ENCODE results near the gene OPHN1.
A peak's percentile ranks its signal among the peaks of the same experiment; 100 is the strongest.

The OPHN1 gene

GRCh38 chrX:68433155-68433980 lies at the start of gene OPHN1:
TSS of gene OPHN1 (minus strand) at chrX:68433495. CDS start at chrX:68433020, 475 bp downstream.
- peak within 1 kb of the TSS; percentile 74 for H3K27ac ChIP-seq (ENCODE audit: low read depth, low read length)
- no peaks in the 10 kb centered on the region for H3K27me3 ChIP-seq (ENCODE audit: control insufficient read depth, insufficient read depth, low read length)
- H3K9ac ChIP-seq (ENCODE audit: low read length), result peak within 1 kb of the TSS; percentile 13
- no peaks in the 10 kb centered on the region for H3K36me3 ChIP-seq (ENCODE audit: control insufficient read depth, insufficient read depth, low read length)
- peak within 1 kb of the TSS; percentile 76 for H3K4me3 ChIP-seq (ENCODE audit: low read length)
- H3K4me1 ChIP-seq (ENCODE audit: control insufficient read depth, insufficient read depth, low read length), result peaks cover 4% of the 10 kb centered on the region

GRCh38 chrX:68480969-68481368 lies 47.7 kb upstream of the OPHN1 start:
- H3K27ac ChIP-seq (ENCODE audit: low read depth, low read length), result no peak overlapping the region
- H3K36me3 ChIP-seq (ENCODE audit: control insufficient read depth, insufficient read depth, low read length), result no peaks in the 10 kb centered on the region
- H3K27me3 ChIP-seq (ENCODE audit: control insufficient read depth, insufficient read depth, low read length), result no peaks in the 10 kb centered on the region
- H3K4me1 ChIP-seq (ENCODE audit: control insufficient read depth, insufficient read depth, low read length), result no peaks in the 10 kb centered on the region
- H3K9ac ChIP-seq (ENCODE audit: low read length), result no peak overlapping the region
- no peak overlapping the region for H3K4me3 ChIP-seq (ENCODE audit: low read length)

GRCh38 chrX:68464796-68465195 lies 31.5 kb upstream of the OPHN1 start:
- Histone ChIP-seq H3K9ac (ENCODE audit: low read length) (no peak overlapping the region), H3K4me3 (ENCODE audit: low read length) (no peak overlapping the region), H3K36me3 (ENCODE audit: control insufficient read depth, insufficient read depth, low read length) (no peaks in the 10 kb centered on the region), H3K4me1 (ENCODE audit: control insufficient read depth, insufficient read depth, low read length) (no peaks in the 10 kb centered on the region), H3K27me3 (ENCODE audit: control insufficient read depth, insufficient read depth, low read length) (no peaks in the 10 kb centered on the region), H3K27ac (ENCODE audit: low read depth, low read length) (no peak overlapping the region)

- H3K4me1 ChIP-seq (ENCODE audit: control insufficient read depth, insufficient read depth, low read length), result no peaks in the 10 kb centered on the region
- no peaks in the 10 kb centered on the region for H3K36me3 ChIP-seq (ENCODE audit: control insufficient read depth, insufficient read depth, low read length)
- no peaks in the 10 kb centered on the region for H3K27me3 ChIP-seq (ENCODE audit: control insufficient read depth, insufficient read depth, low read length)
- no peak overlapping the region for H3K9ac ChIP-seq (ENCODE audit: low read length)
- no peak overlapping the region for H3K27ac ChIP-seq (ENCODE audit: low read depth, low read length)
- H3K4me3 ChIP-seq (ENCODE audit: low read length), result no peak overlapping the region
Observed at GRCh38 chrX:68463880-68464279, 30.6 kb upstream of the OPHN1 start.

- no peaks in the 10 kb centered on the region for H3K4me1 ChIP-seq (ENCODE audit: control insufficient read depth, insufficient read depth, low read length)
- no peak overlapping the region for H3K4me3 ChIP-seq (ENCODE audit: low read length)
- H3K27ac ChIP-seq (ENCODE audit: low read depth, low read length), result no peak overlapping the region
- H3K9ac ChIP-seq (ENCODE audit: low read length), result no peak overlapping the region
- H3K36me3 ChIP-seq (ENCODE audit: control insufficient read depth, insufficient read depth, low read length), result no peaks in the 10 kb centered on the region
- H3K27me3 ChIP-seq (ENCODE audit: control insufficient read depth, insufficient read depth, low read length), result no peaks in the 10 kb centered on the region
Observed at GRCh38 chrX:68462653-68463052, 29.4 kb upstream of the OPHN1 start.

GRCh38 chrX:68462197-68462596 lies 28.9 kb upstream of the OPHN1 start:
- Histone ChIP-seq H3K36me3 (ENCODE audit: control insufficient read depth, insufficient read depth, low read length) (no peaks in the 10 kb centered on the region), H3K4me3 (ENCODE audit: low read length) (no peak overlapping the region), H3K4me1 (ENCODE audit: control insufficient read depth, insufficient read depth, low read length) (no peaks in the 10 kb centered on the region)

GRCh38 chrX:68461576-68461975 lies 28.3 kb upstream of the OPHN1 start:
- Histone ChIP-seq H3K4me1 (ENCODE audit: control insufficient read depth, insufficient read depth, low read length) (no peaks in the 10 kb centered on the region), H3K4me3 (ENCODE audit: low read length) (no peak overlapping the region), H3K9ac (ENCODE audit: low read length) (no peak overlapping the region), H3K27me3 (ENCODE audit: control insufficient read depth, insufficient read depth, low read length) (no peaks in the 10 kb centered on the region), H3K27ac (ENCODE audit: low read depth, low read length) (no peak overlapping the region), H3K36me3 (ENCODE audit: control insufficient read depth, insufficient read depth, low read length) (no peaks in the 10 kb centered on the region)

More at GRCh38 chrX:68462197-68462596, 28.9 kb upstream of the OPHN1 start:
- Histone ChIP-seq H3K9ac (ENCODE audit: low read length) (no peak overlapping the region), H3K27ac (ENCODE audit: low read depth, low read length) (no peak overlapping the region), H3K27me3 (ENCODE audit: control insufficient read depth, insufficient read depth, low read length) (no peaks in the 10 kb centered on the region)

- Histone ChIP-seq H3K27ac (ENCODE audit: low read depth, low read length) (no peak overlapping the region), H3K9ac (ENCODE audit: low read length) (no peak overlapping the region), H3K4me1 (ENCODE audit: control insufficient read depth, insufficient read depth, low read length) (no peaks in the 10 kb centered on the region), H3K27me3 (ENCODE audit: control insufficient read depth, insufficient read depth, low read length) (no peaks in the 10 kb centered on the region), H3K36me3 (ENCODE audit: control insufficient read depth, insufficient read depth, low read length) (no peaks in the 10 kb centered on the region), H3K4me3 (ENCODE audit: low read length) (no peak overlapping the region)
Observed at GRCh38 chrX:68461093-68461492, 27.8 kb upstream of the OPHN1 start.

GRCh38 chrX:68455151-68455510 lies 21.8 kb upstream of the OPHN1 start:
- Histone ChIP-seq H3K4me3 (ENCODE audit: low read length) (no peak overlapping the region), H3K4me1 (ENCODE audit: control insufficient read depth, insufficient read depth, low read length) (no peaks in the 10 kb centered on the region), H3K27me3 (ENCODE audit: control insufficient read depth, insufficient read depth, low read length) (no peaks in the 10 kb centered on the region), H3K36me3 (ENCODE audit: control insufficient read depth, insufficient read depth, low read length) (no peaks in the 10 kb centered on the region), H3K27ac (ENCODE audit: low read depth, low read length) (no peak overlapping the region), H3K9ac (ENCODE audit: low read length) (no peak overlapping the region)

GRCh38 chrX:68454476-68455150 lies 21.3 kb upstream of the OPHN1 start:
- no peaks in the 10 kb centered on the region for H3K36me3 ChIP-seq (ENCODE audit: control insufficient read depth, insufficient read depth, low read length)
- H3K27me3 ChIP-seq (ENCODE audit: control insufficient read depth, insufficient read depth, low read length), result no peaks in the 10 kb centered on the region
- H3K9ac ChIP-seq (ENCODE audit: low read length), result no peak overlapping the region
- H3K27ac ChIP-seq (ENCODE audit: low read depth, low read length), result no peak overlapping the region
- H3K4me3 ChIP-seq (ENCODE audit: low read length), result no peak overlapping the region
- no peaks in the 10 kb centered on the region for H3K4me1 ChIP-seq (ENCODE audit: control insufficient read depth, insufficient read depth, low read length)

- Histone ChIP-seq H3K4me3 (ENCODE audit: low read length) (no peak overlapping the region), H3K4me1 (ENCODE audit: control insufficient read depth, insufficient read depth, low read length) (no peaks in the 10 kb centered on the region), H3K9ac (ENCODE audit: low read length) (no peak overlapping the region), H3K27me3 (ENCODE audit: control insufficient read depth, insufficient read depth, low read length) (no peaks in the 10 kb centered on the region), H3K36me3 (ENCODE audit: control insufficient read depth, insufficient read depth, low read length) (no peaks in the 10 kb centered on the region), H3K27ac (ENCODE audit: low read depth, low read length) (no peak overlapping the region)
Observed at GRCh38 chrX:68451720-68452119, 18.4 kb upstream of the OPHN1 start.

- Histone ChIP-seq H3K27ac (ENCODE audit: low read depth, low read length) (no peak overlapping the region), H3K9ac (ENCODE audit: low read length) (no peak overlapping the region), H3K36me3 (ENCODE audit: control insufficient read depth, insufficient read depth, low read length) (no peaks in the 10 kb centered on the region), H3K4me1 (ENCODE audit: control insufficient read depth, insufficient read depth, low read length) (peaks cover 5% of the 10 kb centered on the region), H3K4me3 (ENCODE audit: low read length) (no peak overlapping the region), H3K27me3 (ENCODE audit: control insufficient read depth, insufficient read depth, low read length) (no peaks in the 10 kb centered on the region)
Observed at GRCh38 chrX:68443155-68443868, 10.0 kb upstream of the OPHN1 start.

Measured in rectal smooth muscle tissue (tissue), 1 donor.